Caco-2 (cell line): ENCODE data around the gene CLDN22. TPM values are rescaled to one million over a fixed set of nuclear protein-coding genes. Genes with fewer than 3 reads are reported as not detected.
"Not testable (repeated sequence)": the region's sequence is repeated elsewhere in the genome, so short reads cannot be mapped to it uniquely, and the experiment has no call there.

Experiments used
- BruUV-seq: library from RNA; stranded (reverse); fragments of 400-500 nt; replicated peaks from 2 replicates; lab custom pipeline; 2021; lab: Mats Ljungman, UMichigan
- CTCF ChIA-PET: fragments of 300-600 bp; sonication (Branson Sonifier 250); formaldehyde crosslinking; loops from one replicate; lab custom pipeline; 2022; ENCODE audit warnings: antibody characterized with exemption; lab: Charles Lee
- POLR2A ChIA-PET: fragments of 300-600 bp; sonication (Branson Sonifier 250); formaldehyde crosslinking; loops from one replicate; lab custom pipeline; 2022; ENCODE audit warnings: antibody characterized with exemption; lab: Charles Lee
- DNase-seq, 2 experiments: peaks; one replicate each; pipeline versions ENCODE4 v3.0.0 to v3.0.0-alpha.2; 2020 to 2022
- H3K27me3 ChIP-seq: replicated peaks from 2 replicates; pipeline ENCODE4 v1.6.0; 2011; ENCODE audit warnings: low read length; ENCODE audit not compliant: control insufficient read depth, insufficient read depth
- H3K36me3 ChIP-seq: 2 replicates; pipeline ENCODE4 v1.5.1; 2011; ENCODE audit warnings: low read length; ENCODE audit not compliant: control insufficient read depth, insufficient read depth
- H3K4me1 ChIP-seq: fragments of 250-450 bp; sonication (Bioruptor Pico); 2 replicates; pipeline ENCODE4 v1.5.1; 2020; ENCODE audit warnings: mild to moderate bottlenecking
- H3K4me3 ChIP-seq: 2 replicates; pipeline ENCODE4 v1.5.1; 2011; ENCODE audit warnings: low read depth, mild to moderate bottlenecking, control low read depth, low read length
- H3K9me3 ChIP-seq: fragments of 250-450 bp; sonication (Bioruptor Pico); 2 replicates; pipeline ENCODE4 v1.5.1; 2020; ENCODE audit warnings: mild to moderate bottlenecking, moderate library complexity
- H3K27ac Mint-ChIP-seq: one replicate; pipeline ENCODE4 v1.8.0; 2022; ENCODE audit warnings: mixed read lengths; ENCODE audit not compliant: unreplicated experiment
- H3K27me3 Mint-ChIP-seq: one replicate; pipeline ENCODE4 v1.8.0; 2022; ENCODE audit warnings: mixed read lengths; ENCODE audit not compliant: insufficient read depth, unreplicated experiment
- H3K36me3 Mint-ChIP-seq: one replicate; pipeline ENCODE4 v1.8.0; 2022; ENCODE audit warnings: mild to moderate bottlenecking, mixed read lengths; ENCODE audit not compliant: insufficient read depth, unreplicated experiment
- H3K4me1 Mint-ChIP-seq: one replicate; pipeline ENCODE4 v1.8.0; 2022; ENCODE audit warnings: low read depth, mixed read lengths; ENCODE audit not compliant: unreplicated experiment
- H3K4me3 Mint-ChIP-seq: one replicate; pipeline ENCODE4 v1.8.0; 2022; ENCODE audit warnings: mild to moderate bottlenecking, moderate library complexity, mixed read lengths; ENCODE audit not compliant: unreplicated experiment
- H3K9me3 Mint-ChIP-seq: one replicate; pipeline ENCODE4 v1.8.0; 2022; ENCODE audit warnings: mixed read lengths; ENCODE audit not compliant: unreplicated experiment
- intact Hi-C: fragments of 100-400 bp; cut with micrococcal nuclease; formaldehyde crosslinking; loops from one replicate; pipeline ENCODE4 v1.10.0; 2022; ENCODE audit not compliant: unreplicated experiment
- total RNA-seq: library from RNA; stranded (reverse); gene quantifications from 2 replicates; pipeline ENCODE4 v1.2.3, GENCODE V29; 2022
- TF ChIP-seq, protein P1 (sequence below), 2 experiments: fragments of 200-600 bp in 1 of 2; IDR thresholded peaks; 1 replicate in 1 of 2; 2 replicates in 1 of 2; pipeline versions ENCODE4 v1.5.1 to v1.8.0; 2011 to 2022; ENCODE audit warnings: antibody characterized with exemption in 1 of 2, control low read depth in 1 of 2, inconsistent platforms in 1 of 2, low read depth in 1 of 2, low read length in 1 of 2, mild to moderate bottlenecking in 1 of 2, moderate library complexity in 1 of 2; ENCODE audit not compliant: insufficient read depth in 1 of 2, severe bottlenecking in 1 of 2, unreplicated experiment in 1 of 2

The CLDN22 gene
- total RNA-seq, 1 experiment from 2014 or later, result not detected

DNA sequence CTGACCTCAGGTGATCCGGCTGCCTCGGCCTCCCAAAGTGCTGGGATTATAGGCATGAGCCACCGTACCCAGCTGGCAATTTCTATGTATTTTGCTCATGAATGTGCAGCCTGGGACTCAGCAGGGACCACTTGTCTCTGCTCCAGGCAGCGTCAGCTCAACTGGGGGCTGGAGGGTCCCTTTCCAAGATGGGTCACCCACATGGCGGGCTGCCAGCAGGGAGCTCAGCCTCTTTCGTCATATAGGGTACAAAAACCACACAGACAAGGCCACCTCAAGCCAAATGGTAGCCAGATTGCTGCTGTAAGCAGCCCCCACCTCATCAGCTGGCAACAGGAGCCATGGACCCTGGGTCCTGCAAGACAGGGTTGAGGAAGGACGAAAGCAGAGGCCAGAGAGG is 4.5 kb upstream of the CLDN22 start:
- POLR2A ChIA-PET, result no interaction called here
- DNase-seq, result no peak
- H3K27me3 ChIP-seq, result no peaks in the 10 kb centered on the region
- intact Hi-C loops, result loop anchor here (5.0 kb wide), 1 partner anchor 83 kb away; no protein-coding TSS in a partner anchor
- H3K9me3 ChIP-seq, result 0 out of 2 replicates have a peak, but pooled peaks cover 8% of the 10 kb centered on the region
- TF ChIP-seq, protein P1, sequence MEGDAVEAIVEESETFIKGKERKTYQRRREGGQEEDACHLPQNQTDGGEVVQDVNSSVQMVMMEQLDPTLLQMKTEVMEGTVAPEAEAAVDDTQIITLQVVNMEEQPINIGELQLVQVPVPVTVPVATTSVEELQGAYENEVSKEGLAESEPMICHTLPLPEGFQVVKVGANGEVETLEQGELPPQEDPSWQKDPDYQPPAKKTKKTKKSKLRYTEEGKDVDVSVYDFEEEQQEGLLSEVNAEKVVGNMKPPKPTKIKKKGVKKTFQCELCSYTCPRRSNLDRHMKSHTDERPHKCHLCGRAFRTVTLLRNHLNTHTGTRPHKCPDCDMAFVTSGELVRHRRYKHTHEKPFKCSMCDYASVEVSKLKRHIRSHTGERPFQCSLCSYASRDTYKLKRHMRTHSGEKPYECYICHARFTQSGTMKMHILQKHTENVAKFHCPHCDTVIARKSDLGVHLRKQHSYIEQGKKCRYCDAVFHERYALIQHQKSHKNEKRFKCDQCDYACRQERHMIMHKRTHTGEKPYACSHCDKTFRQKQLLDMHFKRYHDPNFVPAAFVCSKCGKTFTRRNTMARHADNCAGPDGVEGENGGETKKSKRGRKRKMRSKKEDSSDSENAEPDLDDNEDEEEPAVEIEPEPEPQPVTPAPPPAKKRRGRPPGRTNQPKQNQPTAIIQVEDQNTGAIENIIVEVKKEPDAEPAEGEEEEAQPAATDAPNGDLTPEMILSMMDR (IDR thresholded peaks at IDR 0.05; ENCODE audit: insufficient read depth in 1 of 2, low read depth in 1 of 2, low read length in 1 of 2, severe bottlenecking in 1 of 2, unreplicated experiment in 1 of 2), result no peak
- H3K4me1 ChIP-seq, result no peaks in the 10 kb centered on the region
- no peaks in the 10 kb centered on the region for H3K36me3 ChIP-seq
- BruUV-seq, result no TSS peak
- no peak overlapping the region for H3K4me3 ChIP-seq
- Mint-ChIP-seq H3K27ac (peak overlapping the region; percentile 35), H3K27me3 (no peaks in the 10 kb centered on the region), H3K4me3 (no peak overlapping the region), H3K36me3 (peaks cover 65% of the 10 kb centered on the region), H3K4me1 (peaks cover 13% of the 10 kb centered on the region), H3K9me3 (peaks cover 8% of the 10 kb centered on the region)
- CTCF ChIA-PET, result interaction anchor here (0.6 kb wide), 1 partner anchor 399 kb away, joined by 8 read pairs; no protein-coding TSS in a partner anchor

DNA sequence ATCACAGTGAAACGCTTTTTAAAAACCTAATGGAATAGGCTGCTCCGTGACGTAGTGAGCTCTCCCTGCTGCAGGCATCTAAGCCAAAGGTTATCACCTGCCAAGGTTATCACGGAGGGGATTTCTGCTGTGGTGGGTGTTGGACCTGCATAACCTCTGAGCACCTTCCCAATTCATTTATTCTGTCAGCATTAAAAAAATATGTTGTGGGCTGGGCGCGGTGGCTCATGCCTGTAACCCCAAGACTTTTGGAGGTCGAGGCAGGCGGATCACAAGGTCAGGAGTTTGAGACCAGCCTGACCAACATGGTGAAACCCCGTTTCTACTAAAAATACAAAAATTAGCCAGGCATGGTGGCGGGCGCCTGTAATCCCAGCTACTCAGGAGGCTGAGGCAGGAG is 4.0 kb upstream of the CLDN22 start:
- CTCF ChIA-PET, intact Hi-C loops, H3K27me3 ChIP-seq, H3K4me3 ChIP-seq, BruUV-seq, H3K36me3 ChIP-seq, H3K27me3 Mint-ChIP-seq, DNase-seq, H3K9me3 ChIP-seq, H3K4me1 ChIP-seq, H3K9me3 Mint-ChIP-seq, H3K4me3 Mint-ChIP-seq, H3K4me1 Mint-ChIP-seq, H3K27ac Mint-ChIP-seq: not testable (repeated sequence)
- H3K36me3 Mint-ChIP-seq, result peaks cover 65% of the 10 kb centered on the region
- POLR2A ChIA-PET, result interaction anchor here (0.7 kb wide), 1 partner anchor 114 kb away, joined by 8 read pairs; no protein-coding TSS in a partner anchor

DNA sequence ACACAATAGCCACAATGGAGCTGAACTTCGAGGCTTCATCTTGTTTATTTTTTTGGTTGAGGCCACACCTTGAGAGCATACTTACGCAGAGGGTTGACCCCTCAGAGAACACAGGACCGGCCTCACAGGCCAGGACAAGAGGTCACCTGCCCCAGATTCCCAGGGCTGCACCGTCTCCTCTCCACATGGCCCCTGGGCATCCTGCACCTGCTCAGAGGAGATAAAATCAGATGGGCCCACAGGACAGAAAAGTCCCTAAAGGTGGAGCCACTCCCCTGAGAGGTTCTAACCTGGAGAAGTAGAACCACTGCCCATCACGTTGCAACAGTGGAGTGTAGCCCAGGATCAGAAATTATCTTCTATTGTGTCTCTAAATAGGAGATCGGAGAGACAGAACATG is 3.2 kb upstream of the CLDN22 start:
- intact Hi-C loops, result no loop called here
- no peaks in the 10 kb centered on the region for H3K4me1 ChIP-seq
- ChIA-PET POLR2A (no interaction called here), CTCF (no interaction called here)
- no peaks in the 10 kb centered on the region for H3K27me3 Mint-ChIP-seq
- no peaks in the 10 kb centered on the region for H3K36me3 ChIP-seq
- H3K27me3 ChIP-seq, result no peaks in the 10 kb centered on the region
- TF ChIP-seq, protein P1 (IDR thresholded peaks at IDR 0.05; ENCODE audit: insufficient read depth in 1 of 2, low read depth in 1 of 2, low read length in 1 of 2, severe bottlenecking in 1 of 2, unreplicated experiment in 1 of 2), result no peak
- BruUV-seq, result no TSS peak
- no peak overlapping the region for H3K4me3 Mint-ChIP-seq
- H3K4me3 ChIP-seq, result no peak overlapping the region
- peak in 1 of 2 experiments; percentile 57 for DNase-seq
- peaks cover 69% of the 10 kb centered on the region for H3K36me3 Mint-ChIP-seq
- H3K4me1 Mint-ChIP-seq, result peaks cover 1% of the 10 kb centered on the region
- 0 out of 2 replicates have a peak, but pooled peaks cover 8% of the 10 kb centered on the region for H3K9me3 ChIP-seq
- H3K27ac Mint-ChIP-seq, result peak overlapping the region; percentile 32
- no peaks in the 10 kb centered on the region for H3K9me3 Mint-ChIP-seq
